ENCODE results near the gene OR51B5.

- no peak for TF ChIP-seq CTCF (IDR thresholded peaks at IDR 0.05; ENCODE audit: low read depth, low read length, missing input control)
- no peak for TF ChIP-seq ATF3 (IDR thresholded peaks at IDR 0.05)
- TF ChIP-seq TAF1 (conservative IDR thresholded peaks at IDR 0.05), result no peak
- no peak for TF ChIP-seq GABPA (IDR thresholded peaks at IDR 0.05 in 1 of 2, conservative IDR thresholded peaks at IDR 0.05 in 1 of 2)
- no peak for TF ChIP-seq MAX (IDR thresholded peaks at IDR 0.05)
- TF ChIP-seq RAD21 (IDR thresholded peaks at IDR 0.05), result no peak
- TF ChIP-seq REST (IDR thresholded peaks at IDR 0.05), result no peak
These were observed 45.5 kb downstream of the OR51B5 start for GRCh38 chr11:5297721-5298323.
